Measurements from ENCODE around the gene ZNF791.

GRCh38 chr19:12628040-12629022, 17.6 kb downstream of the ZNF791 start:
- no peak for TF ChIP-seq POLR2A (IDR thresholded peaks at IDR 0.05)
- TF ChIP-seq CTCF (IDR thresholded peaks at IDR 0.05): no peak
